Mononuclear cell (primary cell): ENCODE results near the gene TM9SF3. TPM values are rescaled to one million over a fixed set of nuclear protein-coding genes. Genes with fewer than 3 reads are reported as not detected.

Experiments used
- total RNA-seq: library from RNA; depleted of rRNA; stranded (reverse); fragments of >200 nt; gene quantifications from one replicate; pipeline ENCODE4 v1.2.3, GENCODE V29; 2012

The TM9SF3 gene
- total RNA-seq, 1 donor = 122 TPM

Other genes starting within 250 kb of the TM9SF3 start
- gene OPALIN, start 228.0 kb downstream of the TM9SF3 start, total RNA-seq = not detected
- gene TLL2, start 73.1 kb downstream of the TM9SF3 start, total RNA-seq = not detected
- gene PIK3AP1, start 133.5 kb upstream of the TM9SF3 start, total RNA-seq = 49.0 TPM
- 87.7 TPM for gene LCOR, start 245.3 kb upstream of the TM9SF3 start, total RNA-seq